CD4-positive, alpha-beta T cell treated with Interleukin-15 for 1 hour (primary cell): ENCODE results near the gene NYNRIN.

Experiments
- DNase-seq: peaks from one replicate; pipeline ENCODE4 v3.0.0-alpha.2; 2020

Gene NYNRIN

DNA sequence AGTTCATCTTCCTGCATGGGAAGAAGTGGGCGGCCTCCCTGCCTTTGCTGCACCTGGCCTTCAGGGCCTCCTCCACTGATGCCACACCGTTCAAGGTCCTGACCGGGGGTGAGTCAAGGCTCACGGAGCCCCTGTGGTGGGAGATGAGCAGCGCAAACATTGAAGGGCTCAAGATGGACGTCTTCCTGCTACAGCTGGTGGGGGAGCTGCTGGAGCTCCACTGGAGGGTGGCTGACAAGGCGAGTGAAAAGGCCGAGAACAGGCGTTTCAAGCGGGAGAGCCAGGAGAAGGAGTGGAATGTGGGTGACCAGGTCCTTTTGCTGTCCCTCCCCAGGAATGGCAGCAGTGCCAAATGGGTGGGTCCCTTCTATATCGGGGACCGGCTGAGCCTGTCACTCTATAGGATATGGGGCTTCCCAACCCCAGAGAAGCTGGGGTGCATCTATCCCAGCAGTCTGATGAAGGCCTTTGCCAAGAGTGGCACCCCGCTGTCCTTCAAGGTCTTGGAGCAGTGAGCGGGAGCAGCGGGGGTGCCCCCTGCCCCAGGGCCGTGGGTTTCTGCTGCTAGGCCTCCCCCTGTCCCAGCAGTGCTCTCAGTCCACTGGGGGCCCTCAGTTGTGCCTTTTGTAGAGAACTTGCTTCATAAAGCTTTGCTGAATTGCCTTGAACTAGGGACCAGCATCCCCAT lies 18.3 kb downstream of the NYNRIN start:
- DNase-seq = no peak

GRCh38 chr14:24417832-24418491 lies 19.2 kb downstream of the NYNRIN start:
- DNase-seq = no peak

DNA sequence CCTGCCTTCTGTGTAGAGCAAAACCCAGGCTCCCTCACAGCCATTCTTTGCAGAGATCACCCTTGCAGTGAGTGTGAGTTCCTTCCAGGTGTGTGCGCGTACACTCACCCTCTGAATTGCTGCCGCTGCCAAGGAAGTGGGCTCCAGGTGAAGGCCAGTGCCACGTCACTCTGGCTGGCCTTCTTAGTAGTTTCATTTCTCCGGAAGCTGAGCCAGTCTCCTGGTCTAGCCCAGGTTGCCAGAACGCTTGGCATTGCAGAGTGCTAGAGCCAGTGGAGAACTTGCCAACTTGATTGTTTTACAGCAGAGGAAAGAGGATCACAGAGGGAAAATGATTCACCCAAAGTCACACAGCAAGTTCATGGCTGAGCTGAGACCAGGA lies 19.7 kb downstream of the NYNRIN start:
- DNase-seq = no peak

DNA sequence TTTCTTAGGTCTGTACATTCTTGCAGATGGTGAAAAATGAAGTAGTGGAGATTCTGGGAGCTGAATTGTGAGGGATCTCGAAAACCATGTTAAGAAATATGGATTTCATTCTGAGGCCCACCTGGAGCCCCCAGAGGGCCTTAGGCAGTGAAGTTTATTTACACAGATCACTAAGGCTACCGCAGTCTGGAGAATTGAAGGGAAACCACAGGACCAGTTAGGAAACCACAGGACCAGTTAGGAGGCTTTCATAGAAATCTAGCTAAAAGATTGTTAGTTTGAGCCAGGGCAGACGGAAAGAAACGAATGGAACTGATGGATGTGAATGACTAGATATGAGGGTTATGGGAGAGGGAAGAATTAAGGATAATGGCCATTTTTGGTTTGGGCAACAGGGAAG lies 23.5 kb downstream of the NYNRIN start:
- DNase-seq = no peak

DNA sequence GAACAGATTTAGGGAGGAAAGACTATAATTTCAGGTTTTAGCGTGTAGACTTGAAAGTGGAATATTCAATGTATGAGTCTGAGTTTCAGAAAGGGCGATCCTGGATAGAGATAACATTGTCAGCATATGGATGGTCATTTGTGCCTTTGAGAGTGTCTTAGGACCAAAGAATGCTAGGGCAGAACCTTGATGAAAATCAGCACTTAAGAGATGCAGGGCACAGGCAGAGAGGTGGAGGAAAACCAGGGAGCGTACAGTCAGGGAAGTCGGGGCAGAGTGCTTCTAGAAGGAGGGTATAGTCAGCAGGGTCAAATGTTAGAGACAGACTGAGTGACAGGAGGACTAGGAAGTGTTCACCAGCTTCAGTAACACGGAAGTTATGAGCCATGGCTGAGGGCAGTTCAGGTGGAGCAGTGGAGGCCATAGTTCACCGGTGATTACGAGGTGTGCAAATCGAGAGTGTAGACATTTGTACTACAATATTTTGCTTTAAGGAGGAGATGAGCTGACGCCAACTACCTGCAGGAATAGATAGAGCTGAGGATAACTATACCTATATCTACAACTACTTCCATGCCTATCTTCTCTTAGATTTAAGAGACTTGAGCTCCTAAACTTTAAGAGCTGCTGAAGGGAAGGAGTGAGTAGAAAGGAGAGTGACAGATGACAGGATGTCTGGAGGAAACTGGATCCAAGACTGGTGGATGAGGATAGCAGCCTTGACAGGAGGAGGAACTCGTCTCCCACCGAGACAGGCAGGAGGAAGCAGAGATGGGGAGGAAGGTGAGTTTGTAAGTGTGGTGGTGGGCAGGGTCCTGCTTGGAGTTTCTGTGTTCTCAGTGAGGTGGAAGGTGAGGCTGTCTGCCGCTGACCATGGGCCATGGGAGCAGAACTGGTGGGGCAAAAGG lies 24.1 kb downstream of the NYNRIN start:
- no peak for DNase-seq

- no peak for DNase-seq
Observed at GRCh38 chr14:24425704-24426103, 26.9 kb downstream of the NYNRIN start.

- DNase-seq = no peak
Observed at GRCh38 chr14:24426150-24426911, 27.5 kb downstream of the NYNRIN start.

- no peak for DNase-seq
Observed at GRCh38 chr14:24426912-24427536, 28.2 kb downstream of the NYNRIN start.

DNA sequence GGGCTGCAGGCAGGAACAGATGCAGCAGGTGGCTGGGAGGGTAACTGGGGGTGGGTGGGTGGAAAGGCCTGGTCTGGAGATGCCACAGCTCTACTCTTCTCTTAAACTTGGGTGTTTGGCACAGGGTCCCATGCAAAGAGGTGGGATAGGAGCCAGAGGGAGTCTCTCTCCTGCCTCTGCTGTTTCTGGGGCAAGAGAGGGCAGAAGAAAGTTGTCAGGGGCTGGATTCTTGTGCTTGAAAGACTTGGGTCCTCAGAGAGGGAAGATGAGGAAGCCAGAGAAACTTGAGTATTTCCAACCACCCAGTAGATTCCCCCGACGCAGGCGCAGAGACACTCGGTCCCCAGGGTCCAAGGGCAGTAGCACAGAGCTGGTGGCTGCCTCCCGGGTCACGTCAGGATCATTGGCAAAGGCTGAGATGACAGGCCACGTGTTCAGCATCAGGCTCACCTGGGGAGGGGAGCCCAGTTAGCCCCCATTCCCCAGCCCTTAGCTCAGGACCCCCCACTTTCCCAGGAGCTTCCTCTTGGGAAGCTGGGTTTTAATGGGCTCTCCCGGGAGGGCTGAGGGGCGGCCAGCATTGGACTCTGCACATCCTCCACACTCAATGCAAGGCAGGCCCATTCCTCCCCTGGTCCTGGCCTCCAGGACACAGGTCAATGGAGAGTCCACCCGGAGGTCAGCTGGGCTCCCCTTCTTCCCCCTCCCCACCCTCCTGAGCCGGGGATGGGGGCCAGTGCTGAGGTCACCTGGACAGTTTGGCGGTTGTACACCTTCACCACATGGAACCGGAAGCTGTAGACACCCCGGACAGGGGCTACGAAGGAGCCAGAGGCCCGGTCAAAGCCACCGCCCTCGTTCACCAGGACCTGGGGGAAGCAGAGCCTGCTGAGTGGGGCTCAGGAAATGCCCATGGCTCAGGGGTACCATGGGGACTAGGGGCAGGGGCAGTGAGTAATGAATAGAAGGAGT lies 29.0 kb downstream of the NYNRIN start:
- no peak for DNase-seq

GRCh38 chr14:24428628-24429394 lies 30.0 kb downstream of the NYNRIN start:
- DNase-seq = no peak

DNA sequence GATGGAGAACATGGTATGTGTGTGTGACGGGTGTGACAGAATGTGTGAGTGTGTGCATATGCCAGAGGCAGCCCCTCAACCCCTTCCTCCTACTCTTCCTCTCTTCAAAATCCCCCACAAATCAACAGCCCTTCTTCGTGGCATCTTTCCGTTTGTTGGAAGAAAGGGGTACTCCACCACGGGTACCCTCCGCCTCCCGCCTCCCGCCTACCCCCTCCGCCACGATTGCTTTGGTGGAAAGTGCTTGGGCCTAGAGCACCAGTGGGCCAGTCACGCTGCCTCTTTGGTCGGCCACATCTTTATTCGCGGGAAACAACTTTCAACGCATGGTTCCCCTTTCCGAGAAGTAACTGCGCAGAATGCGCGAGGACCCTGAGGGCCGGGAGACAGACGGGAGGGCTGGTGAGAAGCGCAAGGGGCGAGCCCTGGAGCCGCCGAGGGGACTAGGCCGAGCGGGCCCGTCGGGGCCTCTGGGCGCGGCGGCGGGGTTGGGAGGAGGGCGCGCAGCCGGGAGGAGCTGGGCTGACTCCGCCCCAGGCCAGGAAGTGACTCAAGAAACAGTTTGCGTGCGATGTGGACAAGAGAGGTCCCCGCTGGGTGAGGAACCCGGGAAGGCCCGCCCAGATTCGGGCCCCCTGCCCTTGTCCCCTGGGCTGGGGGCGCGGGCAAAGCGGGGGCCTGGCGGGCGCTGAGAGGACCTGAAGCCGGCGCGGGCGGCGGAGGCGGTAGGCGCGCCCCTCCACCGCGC lies 30.8 kb downstream of the NYNRIN start, which contains the start of the genes CBLN3 and KHNYN:
Gene CBLN3, minus strand, starts transcription at position 274 of the 748 bp plus-strand sequence. CDS start 614 bp downstream, outside the sequence.
Gene KHNYN, plus strand, starts transcription at position 560 of the 748 bp plus-strand sequence. CDS start 777 bp downstream, outside the sequence.
- DNase-seq = peak; percentile 91

- DNase-seq = peak; percentile 63
Observed at GRCh38 chr14:24430143-24430681, 31.4 kb downstream of the NYNRIN start.

- DNase-seq = peak; percentile 79
Observed at GRCh38 chr14:24430682-24431568, 32.1 kb downstream of the NYNRIN start.

- peak; percentile 90 for DNase-seq
Observed at GRCh38 chr14:24431569-24432258, 32.9 kb downstream of the NYNRIN start.

GRCh38 chr14:24432259-24433131 lies 33.7 kb downstream of the NYNRIN start:
- no peak for DNase-seq

DNA sequence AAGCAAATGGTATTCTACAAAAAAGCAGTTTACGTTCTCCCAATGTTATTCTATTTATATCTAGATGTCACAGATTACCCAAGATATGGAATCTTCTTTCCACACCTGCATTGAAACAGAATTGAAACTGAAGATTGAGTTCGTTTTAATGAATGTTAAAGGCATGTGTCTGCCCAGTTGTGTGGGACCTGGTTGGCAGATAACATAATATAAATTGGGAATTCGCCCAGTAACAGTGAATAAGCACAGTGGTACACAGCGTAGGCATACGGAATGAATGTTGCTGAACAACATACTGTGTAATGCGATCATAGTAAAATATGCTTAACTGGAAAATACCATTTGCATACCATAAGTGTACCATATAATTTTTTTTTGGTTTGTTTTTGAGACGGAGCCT lies 35.2 kb downstream of the NYNRIN start:
- DNase-seq = no peak
